ENCODE data around the gene RNF114. TPM values are rescaled to one million over a fixed set of nuclear protein-coding genes. Genes with fewer than 3 reads are reported as not detected.

RNF114 gene
- total RNA-seq, 1 donor from 2014 or later, result 63.0 TPM

DNA sequence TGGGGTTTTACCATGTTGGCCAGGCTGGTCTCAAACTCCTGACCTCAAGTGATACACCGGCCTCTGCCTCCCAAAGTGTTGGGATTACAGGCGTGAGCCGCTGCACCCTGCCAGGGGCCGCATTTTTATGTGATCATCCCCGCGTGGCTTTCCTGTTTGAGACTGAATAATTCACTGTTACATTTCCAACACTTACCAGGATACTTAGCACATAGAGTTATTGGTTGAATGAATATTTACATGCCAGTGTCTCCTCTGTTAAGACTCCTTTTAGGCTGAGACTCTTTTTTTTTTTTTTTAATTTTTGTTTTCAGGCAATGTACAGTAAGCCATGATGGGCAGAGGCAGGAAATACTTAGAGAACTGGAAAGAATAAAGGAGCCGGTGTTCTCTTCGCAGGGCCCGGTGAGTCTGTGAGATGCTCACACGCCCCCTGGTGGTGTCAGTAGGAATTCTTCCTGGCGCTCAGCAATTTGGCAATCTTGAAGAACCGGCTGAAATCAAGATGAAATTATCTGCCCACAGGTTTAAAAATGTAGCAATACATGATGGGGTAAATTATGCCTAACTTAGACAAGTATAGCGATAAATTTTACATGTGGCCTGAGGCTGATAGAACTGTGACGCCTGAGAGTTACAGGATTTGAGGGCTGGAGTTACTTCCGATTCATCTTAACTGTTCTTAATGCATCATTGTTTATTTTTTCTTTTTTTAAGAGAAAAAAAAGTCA, 7.6 kb upstream of the RNF114 start:
- DNase-seq (peak; percentile 83), ATAC-seq (peak; percentile 93 to 94)
- Histone ChIP-seq H3K4me3 (no peak overlapping the region), H3K27me3 (ENCODE audit: low read depth) (no peaks in the 10 kb centered on the region), H3K36me3 (no peaks in the 10 kb centered on the region), H3K9me3 (no peaks in the 10 kb centered on the region), H3K4me1 (peaks cover 6% of the 10 kb centered on the region), H3K27ac (no peak overlapping the region)
- TF ChIP-seq, protein P1, sequence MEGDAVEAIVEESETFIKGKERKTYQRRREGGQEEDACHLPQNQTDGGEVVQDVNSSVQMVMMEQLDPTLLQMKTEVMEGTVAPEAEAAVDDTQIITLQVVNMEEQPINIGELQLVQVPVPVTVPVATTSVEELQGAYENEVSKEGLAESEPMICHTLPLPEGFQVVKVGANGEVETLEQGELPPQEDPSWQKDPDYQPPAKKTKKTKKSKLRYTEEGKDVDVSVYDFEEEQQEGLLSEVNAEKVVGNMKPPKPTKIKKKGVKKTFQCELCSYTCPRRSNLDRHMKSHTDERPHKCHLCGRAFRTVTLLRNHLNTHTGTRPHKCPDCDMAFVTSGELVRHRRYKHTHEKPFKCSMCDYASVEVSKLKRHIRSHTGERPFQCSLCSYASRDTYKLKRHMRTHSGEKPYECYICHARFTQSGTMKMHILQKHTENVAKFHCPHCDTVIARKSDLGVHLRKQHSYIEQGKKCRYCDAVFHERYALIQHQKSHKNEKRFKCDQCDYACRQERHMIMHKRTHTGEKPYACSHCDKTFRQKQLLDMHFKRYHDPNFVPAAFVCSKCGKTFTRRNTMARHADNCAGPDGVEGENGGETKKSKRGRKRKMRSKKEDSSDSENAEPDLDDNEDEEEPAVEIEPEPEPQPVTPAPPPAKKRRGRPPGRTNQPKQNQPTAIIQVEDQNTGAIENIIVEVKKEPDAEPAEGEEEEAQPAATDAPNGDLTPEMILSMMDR (IDR thresholded peaks at IDR 0.05), result peak; percentile 95
- intact Hi-C loops (cut with DNase I), result no loop called here

DNA sequence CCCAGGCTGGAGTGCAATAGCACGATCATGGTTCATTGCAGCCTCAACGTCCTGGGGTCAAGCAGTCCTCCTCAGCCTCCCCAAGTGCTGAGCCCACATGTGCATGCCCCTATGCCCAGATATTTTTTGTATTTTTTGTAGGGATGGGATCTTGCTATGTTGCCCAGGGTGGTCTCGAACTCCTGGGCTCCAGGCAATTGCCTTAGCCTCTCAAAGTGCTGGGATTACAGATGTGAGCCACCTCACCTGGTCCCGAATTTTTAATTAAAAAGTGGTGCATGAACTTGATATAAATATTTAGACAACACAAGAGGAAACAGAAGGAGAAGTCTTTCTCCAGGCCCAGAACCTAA, 7.1 kb upstream of the RNF114 start:
- no peaks in the 10 kb centered on the region for H3K27me3 ChIP-seq (ENCODE audit: low read depth)
- no peaks in the 10 kb centered on the region for H3K36me3 ChIP-seq
- H3K27ac ChIP-seq, result no peak overlapping the region
- no peak for DNase-seq
- H3K4me1 ChIP-seq, result peaks cover 6% of the 10 kb centered on the region
- H3K9me3 ChIP-seq, result no peaks in the 10 kb centered on the region
- intact Hi-C loops (cut with DNase I), result no loop called here
- ATAC-seq, result no peak
- no peak overlapping the region for H3K4me3 ChIP-seq
- TF ChIP-seq, protein P1 (IDR thresholded peaks at IDR 0.05), result no peak

DNA sequence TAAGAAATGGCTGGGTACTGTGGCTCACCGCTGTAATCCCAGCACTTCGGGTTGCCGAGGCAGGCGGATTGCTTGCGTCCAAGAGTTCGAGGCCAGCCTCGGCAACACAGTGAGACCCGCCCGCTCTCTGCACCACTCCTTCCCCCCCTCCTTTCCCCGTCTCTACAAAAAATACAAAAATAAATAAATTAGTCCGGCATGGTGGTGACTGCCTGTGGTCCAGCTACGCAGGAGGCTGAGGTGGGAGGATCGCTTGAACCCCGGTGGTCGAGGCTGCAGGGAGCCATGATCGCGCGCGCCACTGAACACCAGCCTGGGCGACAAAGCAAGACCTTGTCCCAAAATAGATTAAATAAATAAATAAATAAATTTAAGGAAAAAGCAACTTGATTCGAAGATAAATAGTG, 448 bp upstream of the RNF114 start:
- intact Hi-C loops (cut with DNase I), result no loop called here
- no peaks in the 10 kb centered on the region for H3K27me3 ChIP-seq (ENCODE audit: low read depth)
- H3K9me3 ChIP-seq, result no peaks in the 10 kb centered on the region
- peaks cover 33% of the 10 kb centered on the region for H3K4me1 ChIP-seq
- TF ChIP-seq, protein P1 (IDR thresholded peaks at IDR 0.05), result no peak
- ATAC-seq (peak; percentile 1), DNase-seq (peak; percentile 51)
- peak overlapping the region; percentile 98 for H3K27ac ChIP-seq
- peaks cover 15% of the 10 kb centered on the region for H3K36me3 ChIP-seq
- peak overlapping the region; percentile 99 for H3K4me3 ChIP-seq

DNA sequence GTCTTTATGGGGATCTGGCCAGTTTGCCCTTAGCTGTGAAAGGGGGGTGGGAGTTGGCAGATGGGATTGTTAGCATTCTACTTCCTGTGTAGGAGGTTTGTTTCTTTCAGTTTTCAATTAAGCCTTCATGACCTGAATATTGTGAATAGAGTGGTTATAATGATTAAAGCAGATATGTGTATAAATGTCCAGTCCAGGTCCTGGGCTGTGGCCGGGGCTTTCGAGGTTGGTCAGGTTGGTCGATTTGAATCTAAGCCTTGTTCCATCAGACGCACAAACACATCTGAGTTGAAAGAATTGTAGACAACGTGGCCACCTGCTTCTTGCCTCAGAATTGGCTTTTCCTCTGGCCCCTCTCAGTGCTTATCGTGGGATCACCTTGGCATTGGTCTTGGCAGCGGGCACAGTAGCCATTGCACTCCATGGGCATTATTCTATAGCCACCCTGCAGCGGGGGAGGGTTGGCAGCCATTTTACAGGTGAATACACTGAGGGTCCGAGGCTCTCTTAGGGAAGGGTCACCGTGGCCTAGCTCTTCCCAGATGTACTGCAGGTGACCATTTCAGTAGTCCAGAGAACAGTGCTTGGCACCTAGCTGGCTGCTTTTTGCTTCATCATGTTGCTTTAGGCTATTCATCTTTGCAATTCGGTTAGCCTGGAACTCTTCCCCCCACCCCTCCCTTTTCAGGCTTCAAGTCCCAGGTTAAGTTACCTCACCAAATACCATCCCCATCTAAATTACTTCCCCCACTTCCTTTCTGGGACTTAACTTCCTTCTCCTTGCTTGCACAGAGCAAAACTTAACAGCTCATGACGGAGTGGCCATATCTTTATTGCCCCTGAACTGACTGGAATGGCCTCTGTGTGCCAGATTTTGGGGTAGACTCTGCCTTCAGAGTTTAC, 1.1 kb downstream of the RNF114 start:
- Histone ChIP-seq H3K27me3 (ENCODE audit: low read depth) (no peaks in the 10 kb centered on the region), H3K9me3 (no peaks in the 10 kb centered on the region), H3K36me3 (peaks cover 30% of the 10 kb centered on the region), H3K4me1 (peaks cover 40% of the 10 kb centered on the region), H3K4me3 (peak overlapping the region; percentile 99), H3K27ac (peak overlapping the region; percentile 98)
- DNase-seq (no peak), ATAC-seq (peak; percentile 22 to 36)
- intact Hi-C loops (cut with DNase I), result no loop called here
- TF ChIP-seq, protein P1 (IDR thresholded peaks at IDR 0.05), result no peak

DNA sequence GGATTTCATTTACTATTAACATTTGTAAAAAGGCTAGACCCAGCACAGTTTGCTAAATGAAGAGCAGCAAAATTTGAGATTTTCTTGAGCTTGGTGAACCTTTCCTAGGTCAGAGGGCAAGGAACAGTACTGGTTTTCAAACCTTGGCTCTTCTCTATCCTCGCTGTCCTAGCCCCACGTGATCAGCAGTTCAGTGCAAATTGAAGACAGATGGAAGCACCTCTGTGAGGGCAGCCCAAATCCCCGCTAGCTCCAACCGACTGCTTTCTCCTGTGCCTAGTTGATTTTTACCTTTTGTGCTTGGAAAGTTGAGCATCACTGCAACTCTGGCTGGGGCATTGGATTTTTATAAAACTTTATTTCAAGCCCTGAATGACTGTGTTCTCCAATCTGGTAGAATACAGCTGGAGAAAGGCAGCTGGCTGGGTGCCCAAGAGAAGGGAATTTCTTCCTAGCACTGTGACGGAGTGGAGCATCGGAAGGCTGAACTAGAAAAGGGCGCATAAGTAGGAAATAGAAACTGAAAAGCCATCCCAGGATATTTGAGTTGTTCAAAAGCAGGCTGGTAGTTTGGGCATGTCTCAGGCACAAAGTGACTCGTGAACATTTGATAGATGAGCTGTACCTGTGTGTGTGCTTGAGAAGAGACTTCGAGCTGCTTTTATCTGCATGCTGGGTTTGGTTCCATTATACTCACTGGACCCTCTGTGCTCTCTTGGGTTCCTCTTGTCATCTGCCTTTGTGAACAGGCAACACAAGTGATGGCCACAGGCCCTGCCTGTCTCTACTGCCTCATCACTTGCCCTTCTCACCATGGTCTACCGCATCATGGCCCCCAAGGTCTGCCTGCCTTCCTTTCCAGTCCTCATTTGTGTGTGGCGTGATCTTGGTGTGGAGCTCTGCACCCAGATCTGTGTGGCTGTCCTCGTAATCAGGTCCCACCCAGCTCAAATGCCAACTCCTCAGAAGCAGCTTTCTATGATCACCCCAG, 2.3 kb downstream of the RNF114 start:
- peak overlapping the region; percentile 99 for H3K4me3 ChIP-seq
- TF ChIP-seq, protein P1 (IDR thresholded peaks at IDR 0.05), result no peak
- intact Hi-C loops (cut with DNase I), result no loop called here
- H3K27ac ChIP-seq, result peak overlapping the region; percentile 39
- H3K9me3 ChIP-seq, result no peaks in the 10 kb centered on the region
- H3K27me3 ChIP-seq (ENCODE audit: low read depth), result no peaks in the 10 kb centered on the region
- no peak for ATAC-seq
- peaks cover 40% of the 10 kb centered on the region for H3K4me1 ChIP-seq
- H3K36me3 ChIP-seq, result peaks cover 41% of the 10 kb centered on the region
- DNase-seq, result no peak

Measured in lower lobe of right lung (tissue), 2 donors.